H1 (cell line): ENCODE data around the gene ENTREP1. TPM values are rescaled to one million over a fixed set of nuclear protein-coding genes. Genes with fewer than 3 reads are reported as not detected.

Source experiments
- CTCF ChIA-PET: fragments of 300-600 bp; sonication (Branson Sonifier 250); formaldehyde crosslinking; loops from one replicate; lab custom pipeline; 2021; ENCODE audit not compliant: partially characterized antibody; lab: Charles Lee
- POLR2A ChIA-PET: fragments of 300-600 bp; sonication (Branson Sonifier 250); formaldehyde crosslinking; loops from one replicate; lab custom pipeline; 2021; ENCODE audit warnings: inconsistent platforms; ENCODE audit not compliant: partially characterized antibody; lab: Charles Lee
- DNase-seq, 2 experiments: peaks; one replicate each; pipeline versions ENCODE4 v3.0.0 to v3.0.0-alpha.2; 2010 to 2022; ENCODE audit warnings: low spot score in 2 of 2, low read depth in 1 of 2, mixed read lengths in 1 of 2
- FAIRE-seq: peaks from 2 replicates; lab custom pipeline; 2011; peaks lifted over from hg19 to GRCh38; lab: Jason Lieb, UNC
- H2AFZ ChIP-seq: 2 replicates; pipeline ENCODE4 v1.8.1; 2012; ENCODE audit warnings: low read length, inconsistent platforms
- H2AK5ac ChIP-seq: 2 replicates; pipeline ENCODE4 v1.6.1; 2013; ENCODE audit warnings: low read depth, low read length
- H2BK120ac ChIP-seq: replicated peaks from 2 replicates; pipeline ENCODE3; 2013; ENCODE audit warnings: low read depth, low read length, inconsistent platforms
- H2BK12ac ChIP-seq: 2 replicates; pipeline ENCODE4 v1.6.1; 2013; ENCODE audit warnings: low read depth, low read length
- H2BK15ac ChIP-seq: 2 replicates; pipeline ENCODE4 v1.6.1; 2013; ENCODE audit warnings: low read length
- H2BK20ac ChIP-seq: 2 replicates; pipeline ENCODE4 v1.6.1; 2013; ENCODE audit warnings: low read length
- H2BK5ac ChIP-seq: 2 replicates; pipeline ENCODE4 v1.6.1; 2013; ENCODE audit warnings: low read depth, low read length
- H3K14ac ChIP-seq: 2 replicates; pipeline ENCODE4 v1.6.1; 2013; ENCODE audit warnings: inconsistent platforms; ENCODE audit not compliant: insufficient read length
- H3K18ac ChIP-seq: 2 replicates; pipeline ENCODE4 v1.6.1; 2013; ENCODE audit warnings: low read length; ENCODE audit errors: extremely low read depth
- H3K23ac ChIP-seq: 2 replicates; pipeline ENCODE4 v1.6.1; 2013; ENCODE audit warnings: inconsistent platforms; ENCODE audit not compliant: insufficient read length
- H3K23me2 ChIP-seq: 2 replicates; pipeline ENCODE4 v1.6.1; 2013; ENCODE audit warnings: low read depth, low read length
- H3K27ac ChIP-seq: 2 replicates; pipeline ENCODE4 v1.6.1; 2011; ENCODE audit warnings: low read depth, low read length, inconsistent platforms
- H3K27me3 ChIP-seq, 4 experiments: replicated peaks in 1 of 4; 1 replicate in 1 of 4; 2 replicates in 3 of 4; pipeline versions ENCODE4 v1.6.1 to v1.8.1; 2011 to 2013; ENCODE audit warnings: low read length in 3 of 4, mild to moderate bottlenecking in 3 of 4, inconsistent platforms in 2 of 4, mixed read lengths in 2 of 4, moderate library complexity in 1 of 4; ENCODE audit not compliant: control insufficient read depth in 3 of 4, insufficient read depth in 3 of 4; ENCODE audit errors: extremely low read depth in 1 of 4
- H3K36me3 ChIP-seq, 4 experiments: 2 replicates each; pipeline versions ENCODE4 v1.6.1 to v1.8.1; 2011 to 2013; ENCODE audit warnings: mild to moderate bottlenecking in 4 of 4, low read length in 3 of 4, moderate library complexity in 2 of 4, control low read depth in 1 of 4, inconsistent platforms in 1 of 4; ENCODE audit not compliant: insufficient read depth in 4 of 4, control insufficient read depth in 2 of 4
- H3K4ac ChIP-seq: replicated peaks from 2 replicates; pipeline ENCODE3; 2013; ENCODE audit warnings: low read length, low read depth, mixed read lengths, inconsistent platforms; ENCODE audit not compliant: insufficient read length
- H3K4me1 ChIP-seq, 4 experiments: replicated peaks in 1 of 4; 1 replicate in 1 of 4; 2 replicates in 3 of 4; pipeline versions ENCODE4 v1.6.1 to v1.8.1; 2011 to 2013; ENCODE audit warnings: low read length in 3 of 4, inconsistent platforms in 2 of 4, mixed read lengths in 1 of 4; ENCODE audit not compliant: insufficient read depth in 4 of 4, control insufficient read depth in 3 of 4
- H3K4me2 ChIP-seq, 2 experiments: 2 replicates each; pipeline versions ENCODE4 v1.6.1 to v1.8.1; 2011 to 2013; ENCODE audit warnings: low read depth in 2 of 2, low read length in 2 of 2, control low read depth in 1 of 2, inconsistent platforms in 1 of 2, mild to moderate bottlenecking in 1 of 2; ENCODE audit not compliant: insufficient read depth in 1 of 2
- H3K4me3 ChIP-seq, 4 experiments: fragments of 200-600, 300-600 bp in 1 of 4; sonication (generic), shearing (Covaris generic), sonication (Bioruptor Twin) in 1 of 4; 2 replicates each; pipeline versions ENCODE4 v1.5.1 to v1.8.1; 2011 to 2016; ENCODE audit warnings: low read length in 4 of 4, low read depth in 3 of 4, control low read depth in 2 of 4, inconsistent platforms in 2 of 4, mild to moderate bottlenecking in 2 of 4, mixed read lengths in 1 of 4, moderate library complexity in 1 of 4; ENCODE audit not compliant: insufficient read depth in 2 of 4; ENCODE audit errors: extremely low read depth in 1 of 4
- H3K56ac ChIP-seq: replicated peaks from 2 replicates; pipeline ENCODE3; 2013; ENCODE audit warnings: low read depth, mild to moderate bottlenecking, mixed read lengths, low read length, inconsistent platforms; ENCODE audit not compliant: insufficient read length
- H3K79me1 ChIP-seq: 2 replicates; pipeline ENCODE4 v1.6.1; 2013; ENCODE audit warnings: low read depth, low read length, control low read depth
- H3K79me2 ChIP-seq, 2 experiments: 2 replicates each; pipeline versions ENCODE4 v1.6.1 to v1.8.1; 2012 to 2013; ENCODE audit warnings: low read length in 2 of 2, mild to moderate bottlenecking in 2 of 2, inconsistent platforms in 1 of 2; ENCODE audit not compliant: insufficient read depth in 2 of 2, control insufficient read depth in 1 of 2
- H3K9ac ChIP-seq, 4 experiments: replicated peaks in 1 of 4; 1 replicate in 1 of 4; 2 replicates in 3 of 4; pipeline versions ENCODE4 v1.6.1 to v1.8.1; 2011 to 2013; ENCODE audit warnings: low read depth in 3 of 4, low read length in 3 of 4, control low read depth in 2 of 4, mild to moderate bottlenecking in 2 of 4, moderate library complexity in 2 of 4, inconsistent platforms in 1 of 4; ENCODE audit errors: extremely low read depth in 1 of 4
- H3K9me3 ChIP-seq, 2 experiments: 2 replicates each; pipeline versions ENCODE4 v1.6.1 to v1.8.1; 2012 to 2013; ENCODE audit warnings: mild to moderate bottlenecking in 2 of 2, moderate library complexity in 2 of 2, control low read depth in 1 of 2, inconsistent platforms in 1 of 2, low read depth in 1 of 2, low read length in 1 of 2, mixed read lengths in 1 of 2; ENCODE audit not compliant: insufficient read depth in 2 of 2
- H4K20me1 ChIP-seq, 2 experiments: replicated peaks in 1 of 2; 2 replicates each; pipeline versions ENCODE3 to v1.8.1; 2011 to 2013; ENCODE audit warnings: inconsistent platforms in 2 of 2, low read length in 2 of 2, mild to moderate bottlenecking in 1 of 2; ENCODE audit not compliant: insufficient read depth in 2 of 2, control insufficient read depth in 1 of 2
- H4K5ac ChIP-seq: 2 replicates; pipeline ENCODE4 v1.6.1; 2013; ENCODE audit warnings: low read length, low read depth, mixed read lengths, inconsistent platforms; ENCODE audit not compliant: insufficient read length
- H4K8ac ChIP-seq: 2 replicates; pipeline ENCODE4 v1.8.0; 2013; ENCODE audit warnings: mild to moderate bottlenecking, moderate library complexity, low read length, inconsistent platforms; ENCODE audit not compliant: insufficient read depth; ENCODE audit errors: extremely low read depth
- H4K91ac ChIP-seq: replicated peaks from 2 replicates; pipeline ENCODE3; 2013; ENCODE audit warnings: low read length, mixed read lengths, inconsistent platforms; ENCODE audit not compliant: insufficient read length
- RAD21 ChIP-seq, 2 experiments: IDR thresholded peaks in 1 of 2; conservative IDR thresholded peaks in 1 of 2; 2 replicates each; pipeline ENCODE4 v1.6.1; 2011; ENCODE audit warnings: low read depth in 2 of 2, low read length in 2 of 2, improper control_type of control experiment in 1 of 2, inconsistent platforms in 1 of 2, mild to moderate bottlenecking in 1 of 2, moderate library complexity in 1 of 2
- RBBP5 ChIP-seq: IDR thresholded peaks from 2 replicates; pipeline ENCODE4 v1.7.1; 2012; ENCODE audit warnings: low read depth, mild to moderate bottlenecking, inconsistent platforms, low read length, moderate library complexity, borderline replicate concordance
- TCF12 ChIP-seq: IDR thresholded peaks from 2 replicates; pipeline ENCODE4 v1.6.1; 2011; ENCODE audit warnings: low read depth, mild to moderate bottlenecking, low read length
- TEAD4 ChIP-seq: IDR thresholded peaks from 2 replicates; pipeline ENCODE4 v1.6.1; 2012; ENCODE audit warnings: low read depth, low read length, inconsistent platforms, mixed read lengths
- WGBS, 2 experiments: shearing (Covaris generic) in 1 of 2; methylation state at CpG; one replicate each; pipeline versions ENCODE4 v1.1.6 to v1.1.7; 2013 to 2015; ENCODE audit warnings: low lambda C conversion rate in 2 of 2, mixed read lengths in 2 of 2, inconsistent platforms in 1 of 2, low coverage in 1 of 2, missing lambda C conversion rate in 1 of 2; ENCODE audit not compliant: insufficient replicate concordance in 2 of 2, insufficient coverage in 1 of 2, insufficient read length in 1 of 2; ENCODE audit errors: extremely low coverage in 1 of 2, missing lambda C conversion rate in 1 of 2; 5-methylcytosine and 5-hydroxymethylcytosine counted together
- polyA plus RNA-seq, 7 experiments: library from polyadenylated mRNA; depleted of rRNA in 3 of 7; stranded (reverse) in 5 of 7; unstranded in 2 of 7; fragments of >200 nt in 5 of 7; fragments of 200-250 nt in 2 of 7; gene quantifications; 1 replicate in 5 of 7; 2 replicates in 1 of 7; 4 replicates in 1 of 7; pipeline versions ENCODE4 v1.2.1 to v1.2.3, GENCODE V29; 2011 to 2013; ENCODE audit warnings: missing spikeins in 2 of 7, mixed read lengths in 2 of 7
- total RNA-seq: library from RNA; stranded (reverse); fragmentation: NEBNext Ultra II Directional; extraction: Animal tissue kit (Norgen Biotek cat#: 25700); gene quantifications from 2 replicates; pipeline ENCODE4 v1.2.1, GENCODE V29; 2021
- TF ChIP-seq, protein P1 (sequence below), 3 experiments: IDR thresholded peaks; 1 replicate in 2 of 3; 2 replicates in 1 of 3; pipeline versions ENCODE4 v1.5.1 to v1.6.1; 2011; ENCODE audit warnings: low read length in 3 of 3, mild to moderate bottlenecking in 3 of 3, inconsistent platforms in 2 of 3, low read depth in 1 of 3, moderate library complexity in 1 of 3; ENCODE audit not compliant: insufficient read depth in 1 of 3; ENCODE audit errors: control extremely low read depth in 1 of 3

The ENTREP1 gene
- total and polyA plus RNA-seq, 2 of the 8 experiments (the other 6 are each of a cell fraction or from before 2014, with no cell fraction given) = 15.3 to 25.0 TPM

DNA sequence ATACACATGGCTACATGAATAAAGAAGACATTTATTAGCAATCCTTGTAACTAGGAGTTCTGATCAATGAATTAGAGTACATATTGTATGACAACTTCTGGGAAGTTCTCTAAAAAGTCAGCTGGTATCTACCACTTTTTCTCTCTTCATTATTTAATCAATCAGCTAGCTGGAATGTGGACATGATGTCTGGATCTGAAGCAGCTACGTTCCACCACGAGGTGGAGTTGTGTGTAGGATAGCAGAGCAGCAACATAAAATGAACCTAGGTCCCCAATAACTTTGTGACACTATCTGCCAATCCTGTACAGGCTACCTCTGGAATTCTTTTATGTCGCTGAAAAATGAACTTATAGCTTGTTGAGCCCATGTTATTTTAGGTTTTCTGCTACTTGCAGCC, 32.9 kb upstream of the ENTREP1 start:
- Histone ChIP-seq H3K14ac (no peak overlapping the region), H3K9ac (no peak overlapping the region), H3K56ac (no peak overlapping the region), H4K20me1 (no peaks in the 10 kb centered on the region), H4K5ac (no peak overlapping the region), H2BK12ac (no peak overlapping the region), H3K79me2 (no peaks in the 10 kb centered on the region), H3K23me2 (no peaks in the 10 kb centered on the region), H2BK5ac (no peak overlapping the region), H3K18ac (no peak overlapping the region), H3K4me2 (no peak overlapping the region), H3K4me3 (no peak overlapping the region), H3K9me3 (no peaks in the 10 kb centered on the region), H2AK5ac (no peak overlapping the region), H2BK120ac (no peak overlapping the region), H3K27me3 (no peaks in the 10 kb centered on the region), H2BK15ac (no peak overlapping the region), H4K91ac (no peak overlapping the region), H3K36me3 (no peaks in the 10 kb centered on the region), H3K27ac (no peak overlapping the region), H3K4ac (no peak overlapping the region), H3K23ac (no peak overlapping the region), H3K79me1 (no peaks in the 10 kb centered on the region), H2BK20ac (no peak overlapping the region), H3K4me1 (peaks cover 0 to 1% (median 0%) of the 10 kb centered on the region in 4 experiments; a peak in 1 of 7 replicates), H2AFZ (no peak overlapping the region), H4K8ac (no peak overlapping the region)
- TF ChIP-seq RAD21 (IDR thresholded peaks at IDR 0.05 in 1 of 2, conservative IDR thresholded peaks at IDR 0.05 in 1 of 2; ENCODE audit: low read depth in 2 of 2, low read length in 2 of 2) = peak in 1 of 2 experiments; percentile 18; a peak in 2 of 4 replicates
- TF ChIP-seq RBBP5 = no peak
- TF ChIP-seq TEAD4 = no peak
- TF ChIP-seq TCF12 = no peak
- TF ChIP-seq, protein P1, sequence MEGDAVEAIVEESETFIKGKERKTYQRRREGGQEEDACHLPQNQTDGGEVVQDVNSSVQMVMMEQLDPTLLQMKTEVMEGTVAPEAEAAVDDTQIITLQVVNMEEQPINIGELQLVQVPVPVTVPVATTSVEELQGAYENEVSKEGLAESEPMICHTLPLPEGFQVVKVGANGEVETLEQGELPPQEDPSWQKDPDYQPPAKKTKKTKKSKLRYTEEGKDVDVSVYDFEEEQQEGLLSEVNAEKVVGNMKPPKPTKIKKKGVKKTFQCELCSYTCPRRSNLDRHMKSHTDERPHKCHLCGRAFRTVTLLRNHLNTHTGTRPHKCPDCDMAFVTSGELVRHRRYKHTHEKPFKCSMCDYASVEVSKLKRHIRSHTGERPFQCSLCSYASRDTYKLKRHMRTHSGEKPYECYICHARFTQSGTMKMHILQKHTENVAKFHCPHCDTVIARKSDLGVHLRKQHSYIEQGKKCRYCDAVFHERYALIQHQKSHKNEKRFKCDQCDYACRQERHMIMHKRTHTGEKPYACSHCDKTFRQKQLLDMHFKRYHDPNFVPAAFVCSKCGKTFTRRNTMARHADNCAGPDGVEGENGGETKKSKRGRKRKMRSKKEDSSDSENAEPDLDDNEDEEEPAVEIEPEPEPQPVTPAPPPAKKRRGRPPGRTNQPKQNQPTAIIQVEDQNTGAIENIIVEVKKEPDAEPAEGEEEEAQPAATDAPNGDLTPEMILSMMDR (IDR thresholded peaks at IDR 0.05; ENCODE audit: control extremely low read depth in 1 of 3, insufficient read depth in 1 of 3, low read depth in 1 of 3, low read length in 3 of 3) = peak in 1 of 3 experiments; percentile 20; a peak in 1 of 4 replicates
- CTCF ChIA-PET = interaction anchor here (0.6 to 1.2 kb wide), 3 partner anchors 22 to 91 kb away, joined by 3 read pairs; no protein-coding TSS in a partner anchor
- WGBS, 2 experiments = 85% methylated on average over 3 of the region's 3 CpGs; no CpG with 5 or more reads in 1 of the 2 experiments
- POLR2A ChIA-PET = interaction anchor here (1.0 kb wide), 1 partner anchor 16 kb away, joined by 4 read pairs; no protein-coding TSS in a partner anchor
- FAIRE-seq (no peak), DNase-seq (no peak)
